Measurements from ENCODE around the gene CFAP45.

The CFAP45 gene

DNA sequence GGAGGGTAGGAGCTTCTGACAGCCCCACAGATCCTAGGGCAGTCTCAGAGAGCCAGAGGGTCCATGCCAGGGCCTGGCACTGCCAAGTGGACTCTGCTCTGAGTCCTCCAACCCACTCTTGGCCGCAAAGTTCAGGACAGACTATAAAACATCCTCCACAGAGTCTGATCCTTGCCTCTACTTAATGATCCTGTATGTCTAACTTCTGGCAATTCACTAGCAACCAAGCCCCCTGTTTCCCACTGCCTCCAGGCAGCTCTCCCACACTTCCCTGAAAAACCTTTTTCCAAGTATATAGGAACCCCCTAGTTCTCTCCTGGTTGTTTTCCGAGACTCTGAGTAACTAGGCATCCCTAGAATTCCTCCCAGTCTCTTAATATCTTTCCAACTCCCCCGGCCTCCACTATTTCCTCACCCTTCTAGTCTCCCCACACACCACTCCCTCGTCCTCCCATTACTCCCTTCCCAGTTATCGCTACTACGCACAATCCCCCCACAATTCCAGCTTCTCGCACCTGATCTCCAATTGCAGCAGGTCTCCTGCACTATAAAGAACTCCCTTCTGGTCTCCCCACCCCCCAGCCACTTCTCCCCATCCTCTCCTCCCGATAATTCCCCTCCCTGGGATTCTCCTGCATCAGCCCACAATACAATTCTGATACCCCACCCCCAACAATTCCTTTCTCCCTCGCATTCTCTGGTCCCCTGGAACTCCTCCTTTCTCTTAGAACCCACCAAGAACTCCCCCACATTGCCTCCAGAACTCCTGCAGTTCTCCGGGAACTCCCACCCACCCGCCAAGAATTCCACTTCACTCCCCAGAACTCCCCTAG, 44.9 kb upstream of the CFAP45 start:
- no peaks in the 10 kb centered on the region for H3K9me3 ChIP-seq
- H3K27me3 ChIP-seq, result no peaks in the 10 kb centered on the region
- peaks cover 2% of the 10 kb centered on the region; the same call in 1 of the 2 replicates for H3K4me1 ChIP-seq
- DNase-seq, result no peak
- TF ChIP-seq CTCF (IDR thresholded peaks at IDR 0.05; ENCODE audit: low read depth, low read length), result no peak
- no peaks in the 10 kb centered on the region for H3K36me3 ChIP-seq
- peak overlapping the region; percentile 82 for H3K4me3 ChIP-seq (ENCODE audit: low read depth, low read length)

GRCh38 chr1:159943908-159944622, 44.1 kb upstream of the CFAP45 start:
- Histone ChIP-seq H3K9me3 (no peaks in the 10 kb centered on the region), H3K36me3 (no peaks in the 10 kb centered on the region), H3K4me3 (ENCODE audit: low read depth, low read length) (no peak overlapping the region), H3K4me1 (peaks cover 2% of the 10 kb centered on the region; the same call in 1 of the 2 replicates), H3K27me3 (no peaks in the 10 kb centered on the region)
- DNase-seq, result no peak
- TF ChIP-seq CTCF (IDR thresholded peaks at IDR 0.05; ENCODE audit: low read depth, low read length), result no peak

DNA sequence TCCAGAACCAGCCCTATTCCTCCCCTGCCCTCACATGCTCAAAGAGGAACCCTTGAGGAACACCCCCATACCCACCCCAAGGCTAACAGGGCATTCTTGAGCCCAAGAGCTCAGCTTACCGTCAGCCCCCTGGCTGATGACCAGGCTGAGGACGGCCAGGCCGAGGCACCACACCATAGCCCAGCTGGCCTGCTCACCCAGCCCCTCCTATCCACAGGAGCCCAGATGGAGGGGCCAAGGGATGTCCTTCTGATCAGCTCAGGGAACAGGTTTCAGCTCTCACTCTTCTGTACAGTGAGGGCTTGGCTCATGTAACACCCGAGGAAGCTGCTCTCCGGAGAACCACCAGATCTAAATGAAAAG, 43.3 kb upstream of the CFAP45 start:
- Histone ChIP-seq H3K27me3 (no peaks in the 10 kb centered on the region), H3K4me3 (ENCODE audit: low read depth, low read length) (no peak overlapping the region), H3K36me3 (no peaks in the 10 kb centered on the region), H3K9me3 (no peaks in the 10 kb centered on the region), H3K4me1 (peaks cover 2% of the 10 kb centered on the region; the same call in 1 of the 2 replicates)
- DNase-seq, result no peak
- TF ChIP-seq CTCF (IDR thresholded peaks at IDR 0.05; ENCODE audit: low read depth, low read length), result no peak

DNA sequence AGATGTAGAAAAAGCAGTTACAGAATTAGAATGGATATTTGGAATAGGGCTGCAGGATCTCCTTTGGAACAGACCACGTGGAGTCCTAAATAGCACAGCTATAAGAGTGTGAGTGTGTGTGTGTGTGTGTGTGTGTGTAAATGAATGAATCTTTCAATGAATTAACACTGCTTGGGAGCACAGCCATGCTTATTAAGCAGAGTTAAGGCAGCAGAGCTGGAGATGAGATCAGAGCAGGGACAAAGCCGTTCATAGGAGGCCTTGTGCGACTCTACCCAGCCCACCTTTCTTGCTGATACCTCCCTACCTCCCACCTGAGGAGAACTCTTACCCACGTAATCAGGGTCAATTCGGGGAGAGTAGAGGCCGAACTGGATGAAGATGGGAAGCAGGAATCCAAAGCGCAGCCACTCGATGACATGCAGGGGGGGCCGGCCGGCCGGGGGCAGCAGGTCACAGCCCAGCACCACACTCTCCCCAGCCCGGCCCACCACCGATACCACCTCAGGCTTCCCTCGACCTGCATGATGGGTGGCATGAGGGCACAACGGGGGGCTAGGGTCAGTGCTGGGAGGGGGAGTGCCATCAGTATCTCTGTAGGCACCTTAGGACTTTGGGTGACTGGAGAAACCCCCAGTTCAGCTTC, 42.8 kb upstream of the CFAP45 start:
- H3K4me1 ChIP-seq, result peaks cover 5% of the 10 kb centered on the region; the same call in 1 of the 2 replicates
- no peaks in the 10 kb centered on the region for H3K27me3 ChIP-seq

More for the DNA sequence above, 42.8 kb upstream of the CFAP45 start:
- TF ChIP-seq CTCF (IDR thresholded peaks at IDR 0.05; ENCODE audit: low read depth, low read length), result no peak
- Histone ChIP-seq H3K36me3 (no peaks in the 10 kb centered on the region), H3K9me3 (no peaks in the 10 kb centered on the region), H3K4me3 (ENCODE audit: low read depth, low read length) (no peak overlapping the region)
- DNase-seq, result no peak
